HepG2 (cell line): ENCODE results near the gene CNOT10. TPM values are rescaled to one million over a fixed set of nuclear protein-coding genes. Genes with fewer than 3 reads are reported as not detected.

Source experiments
- CREM ChIP-seq, 2 experiments: sonication (generic) in 1 of 2; formaldehyde crosslinking in 1 of 2; IDR thresholded peaks; 2 replicates each; pipeline versions ENCODE4 v1.4.0 to v1.6.1; 2016 to 2020; ENCODE audit warnings: antibody characterized with exemption in 1 of 2, mild to moderate bottlenecking in 1 of 2, missing genetic modification reagents in 1 of 2
- NBN ChIP-seq: fragments of 450-650 bp; conservative IDR thresholded peaks from 2 replicates; pipeline ENCODE4 v1.6.1; 2017
- NFKBIZ ChIP-seq: IDR thresholded peaks from 2 replicates; pipeline ENCODE4 v1.6.1; 2018; ENCODE audit warnings: missing genetic modification reagents, missing compliant biosample characterization
- ZFP36L1 ChIP-seq: sonication (generic); formaldehyde crosslinking; IDR thresholded peaks from 2 replicates; pipeline ENCODE4 v1.8.0; 2022; ENCODE audit warnings: mild to moderate bottlenecking, missing genetic modification reagents, moderate library complexity
- ZNF230 ChIP-seq: sonication (generic); formaldehyde crosslinking; IDR thresholded peaks from 2 replicates; pipeline ENCODE4 v1.4.0; 2020; ENCODE audit warnings: mild to moderate bottlenecking, missing genetic modification reagents
- ZNF83 ChIP-seq: sonication (generic); formaldehyde crosslinking; IDR thresholded peaks from 2 replicates; pipeline ENCODE4 v1.4.0; 2020; ENCODE audit warnings: missing genetic modification reagents, mild to moderate bottlenecking, borderline replicate concordance
- ZSCAN22 ChIP-seq: sonication (generic); formaldehyde crosslinking; IDR thresholded peaks from 2 replicates; pipeline ENCODE4 v1.4.0; 2020; ENCODE audit warnings: mild to moderate bottlenecking, missing genetic modification reagents
- polyA plus RNA-seq, 8 experiments: library from polyadenylated mRNA; depleted of rRNA in 3 of 8; stranded (reverse) in 7 of 8; unstranded in 1 of 8; fragments of >200 nt; fragmentation: Illumina TruSeq in 4 of 8; extraction: Trizol in 4 of 8; gene quantifications; 2 replicates each; pipeline versions ENCODE4 v1.2.1 to v1.2.3, GENCODE V29; 2011 to 2016; ENCODE audit warnings: low read depth in 4 of 8, missing spikeins in 1 of 8, mixed read lengths in 1 of 8; ENCODE audit not compliant: insufficient read depth in 1 of 8
- total RNA-seq, 5 experiments: library from RNA; depleted of rRNA; stranded (reverse); fragments of >200 nt; fragmentation: Illumina TruSeq; extraction: Trizol; gene quantifications; 2 replicates each; pipeline ENCODE4 v1.2.3, GENCODE V29; 2016; ENCODE audit warnings: low read depth in 1 of 5
- TF ChIP-seq, protein P1 (sequence below): sonication (generic); formaldehyde crosslinking; IDR thresholded peaks from 2 replicates; pipeline ENCODE4 v1.5.0; 2020; ENCODE audit warnings: missing genetic modification reagents
- TF ChIP-seq, protein P2 (sequence below): sonication (generic); formaldehyde crosslinking; IDR thresholded peaks from 2 replicates; pipeline ENCODE4 v1.4.0; 2020; ENCODE audit warnings: missing genetic modification reagents, borderline replicate concordance
- TF ChIP-seq, protein P3 (sequence below): sonication (generic); formaldehyde crosslinking; IDR thresholded peaks from one replicate; pipeline ENCODE4 v1.5.1; 2020; ENCODE audit warnings: mild to moderate bottlenecking, missing genetic modification reagents; ENCODE audit errors: not compliant biosample characterization
- TF ChIP-seq, protein P4 (sequence below): sonication (generic); formaldehyde crosslinking; IDR thresholded peaks from 2 replicates; pipeline ENCODE4 v1.4.0; 2020; ENCODE audit warnings: missing genetic modification reagents

CNOT10 gene
- total and polyA plus RNA-seq, 2 of the 13 experiments (the other 11 are each of a cell fraction or from before 2014, with no cell fraction given): 21.2 to 34.1 TPM

DNA sequence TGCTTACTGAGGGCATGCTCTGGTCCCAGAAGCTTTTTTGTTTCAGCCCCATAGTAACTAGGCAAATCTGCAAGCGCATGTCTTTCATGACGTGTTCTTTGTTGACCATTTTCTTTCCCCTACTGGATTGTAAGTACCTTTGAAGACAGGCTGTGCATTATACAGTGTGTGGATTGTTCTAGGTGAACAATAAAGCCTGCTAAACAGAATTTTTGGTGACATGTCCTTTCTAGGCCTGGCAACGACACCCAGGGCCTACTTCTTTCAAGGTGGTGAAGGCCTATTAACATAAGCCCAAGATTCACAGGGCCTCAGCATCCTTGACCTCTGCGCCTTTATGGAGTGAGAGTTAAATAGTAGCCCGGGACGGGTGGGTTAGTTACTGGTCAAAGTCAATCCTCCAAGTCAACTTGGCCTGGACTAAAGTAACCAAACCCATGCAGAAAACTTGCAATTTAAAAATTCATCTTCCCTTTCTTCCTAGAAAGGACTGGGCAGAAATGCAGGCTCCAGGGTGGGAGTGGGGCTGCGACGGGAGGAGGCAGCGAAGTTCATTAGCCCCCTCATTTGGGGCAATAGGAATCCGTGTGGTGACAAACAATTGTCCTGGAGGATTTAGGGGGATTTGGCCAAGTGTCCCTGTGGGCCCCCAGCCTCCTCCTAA, 95.2 kb downstream of the CNOT10 start (continued):
- no peak for TF ChIP-seq ZNF230
- TF ChIP-seq CREM (IDR thresholded peaks at IDR 0.05): peak; percentile 50; the same call in 1 of the 2 replicates
- TF ChIP-seq CREM (CRISPR knock-in tag; IDR thresholded peaks at IDR 0.05): no peak
- no peak for TF ChIP-seq NBN
- TF ChIP-seq, protein P1, sequence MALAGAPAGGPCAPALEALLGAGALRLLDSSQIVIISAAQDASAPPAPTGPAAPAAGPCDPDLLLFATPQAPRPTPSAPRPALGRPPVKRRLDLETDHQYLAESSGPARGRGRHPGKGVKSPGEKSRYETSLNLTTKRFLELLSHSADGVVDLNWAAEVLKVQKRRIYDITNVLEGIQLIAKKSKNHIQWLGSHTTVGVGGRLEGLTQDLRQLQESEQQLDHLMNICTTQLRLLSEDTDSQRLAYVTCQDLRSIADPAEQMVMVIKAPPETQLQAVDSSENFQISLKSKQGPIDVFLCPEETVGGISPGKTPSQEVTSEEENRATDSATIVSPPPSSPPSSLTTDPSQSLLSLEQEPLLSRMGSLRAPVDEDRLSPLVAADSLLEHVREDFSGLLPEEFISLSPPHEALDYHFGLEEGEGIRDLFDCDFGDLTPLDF (CRISPR knock-in tag): 0 out of 2 replicates have a peak, but pooled peaks have one; percentile 57
- TF ChIP-seq ZSCAN22 (CRISPR knock-in tag): no peak
- no peak for TF ChIP-seq NFKBIZ (CRISPR knock-in tag)
- TF ChIP-seq ZFP36L1 (CRISPR knock-in tag): no peak
- TF ChIP-seq, protein P2, sequence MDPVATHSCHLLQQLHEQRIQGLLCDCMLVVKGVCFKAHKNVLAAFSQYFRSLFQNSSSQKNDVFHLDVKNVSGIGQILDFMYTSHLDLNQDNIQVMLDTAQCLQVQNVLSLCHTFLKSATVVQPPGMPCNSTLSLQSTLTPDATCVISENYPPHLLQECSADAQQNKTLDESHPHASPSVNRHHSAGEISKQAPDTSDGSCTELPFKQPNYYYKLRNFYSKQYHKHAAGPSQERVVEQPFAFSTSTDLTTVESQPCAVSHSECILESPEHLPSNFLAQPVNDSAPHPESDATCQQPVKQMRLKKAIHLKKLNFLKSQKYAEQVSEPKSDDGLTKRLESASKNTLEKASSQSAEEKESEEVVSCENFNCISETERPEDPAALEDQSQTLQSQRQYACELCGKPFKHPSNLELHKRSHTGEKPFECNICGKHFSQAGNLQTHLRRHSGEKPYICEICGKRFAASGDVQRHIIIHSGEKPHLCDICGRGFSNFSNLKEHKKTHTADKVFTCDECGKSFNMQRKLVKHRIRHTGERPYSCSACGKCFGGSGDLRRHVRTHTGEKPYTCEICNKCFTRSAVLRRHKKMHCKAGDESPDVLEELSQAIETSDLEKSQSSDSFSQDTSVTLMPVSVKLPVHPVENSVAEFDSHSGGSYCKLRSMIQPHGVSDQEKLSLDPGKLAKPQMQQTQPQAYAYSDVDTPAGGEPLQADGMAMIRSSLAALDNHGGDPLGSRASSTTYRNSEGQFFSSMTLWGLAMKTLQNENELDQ (CRISPR knock-in tag): no peak
- TF ChIP-seq, protein P3, sequence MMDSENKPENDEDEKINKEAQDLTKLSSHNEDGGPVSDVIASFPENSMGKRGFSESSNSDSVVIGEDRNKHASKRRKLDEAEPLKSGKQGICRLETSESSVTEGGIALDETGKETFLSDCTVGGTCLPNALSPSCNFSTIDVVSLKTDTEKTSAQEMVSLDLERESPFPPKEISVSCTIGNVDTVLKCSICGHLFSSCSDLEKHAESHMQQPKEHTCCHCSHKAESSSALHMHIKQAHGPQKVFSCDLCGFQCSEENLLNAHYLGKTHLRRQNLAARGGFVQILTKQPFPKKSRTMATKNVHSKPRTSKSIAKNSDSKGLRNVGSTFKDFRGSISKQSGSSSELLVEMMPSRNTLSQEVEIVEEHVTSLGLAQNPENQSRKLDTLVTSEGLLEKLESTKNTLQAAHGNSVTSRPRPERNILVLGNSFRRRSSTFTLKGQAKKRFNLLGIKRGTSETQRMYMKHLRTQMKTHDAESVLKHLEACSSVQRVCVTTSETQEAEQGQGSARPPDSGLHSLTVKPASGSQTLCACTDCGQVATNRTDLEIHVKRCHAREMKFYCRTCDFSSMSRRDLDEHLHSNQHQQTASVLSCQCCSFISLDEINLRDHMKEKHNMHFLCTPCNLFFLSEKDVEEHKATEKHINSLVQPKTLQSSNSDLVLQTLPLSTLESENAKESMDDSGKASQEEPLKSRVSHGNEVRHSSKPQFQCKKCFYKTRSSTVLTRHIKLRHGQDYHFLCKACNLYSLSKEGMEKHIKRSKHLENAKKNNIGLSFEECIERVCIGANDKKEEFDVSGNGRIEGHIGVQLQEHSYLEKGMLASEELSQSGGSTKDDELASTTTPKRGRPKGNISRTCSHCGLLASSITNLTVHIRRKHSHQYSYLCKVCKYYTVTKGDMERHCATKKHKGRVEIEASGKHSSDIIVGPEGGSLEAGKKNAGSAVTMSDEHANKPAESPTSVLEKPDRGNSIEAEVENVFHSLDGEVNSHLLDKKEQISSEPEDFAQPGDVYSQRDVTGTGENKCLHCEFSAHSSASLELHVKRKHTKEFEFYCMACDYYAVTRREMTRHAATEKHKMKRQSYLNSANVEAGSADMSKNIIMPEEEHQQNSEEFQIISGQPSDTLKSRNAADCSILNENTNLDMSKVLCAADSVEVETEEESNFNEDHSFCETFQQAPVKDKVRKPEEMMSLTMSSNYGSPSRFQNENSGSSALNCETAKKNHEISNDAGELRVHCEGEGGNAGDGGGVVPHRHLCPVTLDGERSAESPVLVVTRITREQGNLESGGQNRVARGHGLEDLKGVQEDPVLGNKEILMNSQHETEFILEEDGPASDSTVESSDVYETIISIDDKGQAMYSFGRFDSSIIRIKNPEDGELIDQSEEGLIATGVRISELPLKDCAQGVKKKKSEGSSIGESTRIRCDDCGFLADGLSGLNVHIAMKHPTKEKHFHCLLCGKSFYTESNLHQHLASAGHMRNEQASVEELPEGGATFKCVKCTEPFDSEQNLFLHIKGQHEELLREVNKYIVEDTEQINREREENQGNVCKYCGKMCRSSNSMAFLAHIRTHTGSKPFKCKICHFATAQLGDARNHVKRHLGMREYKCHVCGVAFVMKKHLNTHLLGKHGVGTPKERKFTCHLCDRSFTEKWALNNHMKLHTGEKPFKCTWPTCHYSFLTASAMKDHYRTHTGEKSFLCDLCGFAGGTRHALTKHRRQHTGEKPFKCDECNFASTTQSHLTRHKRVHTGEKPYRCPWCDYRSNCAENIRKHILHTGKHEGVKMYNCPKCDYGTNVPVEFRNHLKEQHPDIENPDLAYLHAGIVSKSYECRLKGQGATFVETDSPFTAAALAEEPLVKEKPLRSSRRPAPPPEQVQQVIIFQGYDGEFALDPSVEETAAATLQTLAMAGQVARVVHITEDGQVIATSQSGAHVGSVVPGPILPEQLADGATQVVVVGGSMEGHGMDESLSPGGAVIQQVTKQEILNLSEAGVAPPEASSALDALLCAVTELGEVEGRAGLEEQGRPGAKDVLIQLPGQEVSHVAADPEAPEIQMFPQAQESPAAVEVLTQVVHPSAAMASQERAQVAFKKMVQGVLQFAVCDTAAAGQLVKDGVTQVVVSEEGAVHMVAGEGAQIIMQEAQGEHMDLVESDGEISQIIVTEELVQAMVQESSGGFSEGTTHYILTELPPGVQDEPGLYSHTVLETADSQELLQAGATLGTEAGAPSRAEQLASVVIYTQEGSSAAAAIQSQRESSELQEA (CRISPR knock-in tag): no peak
- TF ChIP-seq, protein P4, sequence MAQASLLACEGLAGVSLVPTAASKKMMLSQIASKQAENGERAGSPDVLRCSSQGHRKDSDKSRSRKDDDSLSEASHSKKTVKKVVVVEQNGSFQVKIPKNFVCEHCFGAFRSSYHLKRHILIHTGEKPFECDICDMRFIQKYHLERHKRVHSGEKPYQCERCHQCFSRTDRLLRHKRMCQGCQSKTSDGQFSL (CRISPR knock-in tag): no peak
- no peak for TF ChIP-seq ZNF83
